ENCODE results near the gene F7.
"Not testable (repeated sequence)": the region's sequence is repeated elsewhere in the genome, so short reads cannot be mapped to it uniquely, and the experiment has no call there.

The F7 gene

GRCh38 chr13:113105032-113105920, at the start of gene F7:
Gene F7 (plus strand): TSS chr13:113105791. CDS start chr13:113105842, 51 bp downstream.
- DNase-seq (ENCODE audit: low read depth), result no peak

- DNase-seq (ENCODE audit: low read depth), result no peak
Measured at GRCh38 chr13:113057084-113057483, 48.5 kb upstream of the F7 start.

- DNase-seq (ENCODE audit: low read depth), result not testable (repeated sequence)
Measured at GRCh38 chr13:113057559-113057958, 48.0 kb upstream of the F7 start.

DNA sequence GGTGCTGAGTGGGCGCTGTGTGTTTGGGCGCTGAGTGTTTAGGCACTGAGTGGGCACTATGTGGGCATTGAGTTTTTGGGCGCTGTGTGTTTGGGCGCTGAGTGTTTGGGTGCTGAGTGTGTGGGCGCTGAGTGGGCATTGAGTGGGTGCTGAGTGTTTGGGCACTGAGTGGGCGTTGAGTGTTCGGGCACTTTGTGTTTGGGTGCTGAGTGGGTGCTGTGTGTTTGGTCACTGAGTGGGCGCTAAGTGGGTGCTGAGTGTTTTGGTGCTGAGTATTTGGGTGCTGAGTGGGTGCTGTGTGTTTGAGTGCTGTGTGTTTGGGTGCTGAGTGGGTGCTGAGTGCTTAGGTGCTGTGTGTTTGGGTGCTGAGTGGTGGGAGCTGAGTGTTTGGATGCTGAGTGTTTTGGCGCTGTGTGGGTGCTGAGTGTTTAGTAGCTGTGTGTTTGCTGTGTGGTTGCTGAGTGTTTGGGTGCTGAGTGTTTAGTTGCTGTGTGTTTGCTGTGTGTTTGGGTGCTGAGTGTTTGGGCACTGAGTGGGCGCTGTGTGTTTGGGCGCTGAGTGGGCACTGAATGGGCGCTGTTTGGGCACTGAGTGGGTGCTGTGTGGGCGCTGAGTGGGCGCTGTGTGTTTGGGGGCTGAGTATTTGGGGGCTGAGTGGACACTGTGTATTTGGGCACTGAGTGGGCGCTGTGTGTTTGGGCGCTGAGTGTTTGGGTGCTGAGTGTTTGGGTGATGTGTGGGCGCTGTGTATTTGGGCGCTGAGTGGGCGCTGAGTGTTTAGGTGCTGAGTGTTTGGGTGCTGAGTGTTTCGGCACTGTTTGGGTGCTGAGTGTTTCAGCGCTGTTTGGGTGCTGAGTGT, 47.2 kb upstream of the F7 start:
- no peak for DNase-seq (ENCODE audit: low read depth)

GRCh38 chr13:113058988-113059850, 46.4 kb upstream of the F7 start:
- DNase-seq (ENCODE audit: low read depth), result no peak

- DNase-seq (ENCODE audit: low read depth), result no peak
Measured at GRCh38 chr13:113059891-113060290, 45.7 kb upstream of the F7 start.

DNA sequence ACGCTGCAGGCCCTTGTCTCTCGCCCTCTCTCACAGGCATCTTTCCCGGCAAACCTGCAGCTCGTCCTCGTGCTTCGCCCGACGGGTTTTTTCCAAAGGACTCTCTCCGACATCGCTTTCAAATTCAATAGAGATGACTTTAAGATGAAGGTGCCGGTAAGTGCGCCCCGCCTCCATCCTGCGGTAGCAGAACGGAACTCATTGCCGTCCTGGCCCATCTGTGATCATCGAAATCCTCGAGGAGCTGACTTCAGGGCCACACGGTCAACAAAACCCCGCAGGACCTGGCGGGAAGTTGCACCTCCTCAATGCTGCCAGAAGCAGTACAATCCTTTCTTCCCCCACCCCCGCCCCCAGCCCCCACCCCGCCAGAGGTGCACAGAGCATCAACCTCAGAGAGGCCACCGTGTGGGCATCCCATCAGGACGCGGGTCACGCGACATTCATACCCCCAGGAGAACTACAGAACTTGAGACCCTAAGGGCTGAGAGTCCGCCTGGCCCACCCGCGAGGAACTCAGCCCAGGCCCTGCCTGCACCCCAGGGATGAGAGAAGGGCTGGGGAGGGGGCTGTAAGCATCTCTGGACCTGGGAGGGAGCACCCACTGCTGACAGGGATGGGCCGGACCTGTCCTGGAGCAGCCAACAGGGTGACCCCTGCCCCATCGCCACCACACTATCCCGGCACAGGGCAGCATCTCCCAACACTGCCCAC, 44.9 kb upstream of the F7 start:
- no peak for DNase-seq (ENCODE audit: low read depth)

DNA sequence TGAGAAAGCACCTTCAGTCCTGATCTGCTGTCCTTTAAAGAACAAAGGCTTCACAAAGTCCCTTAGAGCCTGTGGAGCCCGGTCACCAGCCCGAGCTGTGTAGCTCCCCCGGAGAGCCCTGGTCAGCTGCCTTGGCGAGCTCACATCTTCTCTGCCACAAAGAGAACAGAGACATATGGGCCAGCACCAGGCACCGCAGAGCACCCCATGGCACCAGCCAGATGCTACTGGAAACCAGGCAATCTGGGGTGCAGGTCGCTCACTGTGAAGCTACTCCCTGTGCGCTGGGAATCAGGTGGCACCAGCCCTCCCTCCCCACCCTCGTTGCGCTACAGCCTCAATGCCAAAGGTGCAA, 44.3 kb upstream of the F7 start:
- no peak for DNase-seq (ENCODE audit: low read depth)

GRCh38 chr13:113061796-113062425, 43.7 kb upstream of the F7 start:
- DNase-seq (ENCODE audit: low read depth), result no peak

DNA sequence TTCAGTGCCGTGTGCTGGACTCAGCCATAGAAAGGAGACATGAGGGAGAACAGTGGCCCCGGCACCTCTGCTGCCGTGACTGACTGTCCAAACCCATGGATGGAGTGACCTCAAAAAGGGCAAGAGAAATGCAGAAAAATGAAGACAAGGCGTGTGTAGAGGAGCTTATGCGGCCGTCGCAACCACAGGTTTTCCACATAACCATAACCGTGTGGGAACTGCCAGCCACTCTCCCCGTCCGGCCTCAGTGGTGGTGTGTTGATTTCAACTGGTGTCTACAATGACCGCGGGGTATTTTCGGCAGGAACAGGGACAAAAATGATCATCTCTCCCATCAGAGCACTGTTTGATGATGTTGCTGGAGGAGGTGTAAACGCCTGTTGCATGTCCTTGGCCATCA, 42.9 kb upstream of the F7 start:
- DNase-seq (ENCODE audit: low read depth), result no peak

GRCh38 chr13:113063091-113063491, 42.5 kb upstream of the F7 start:
- no peak for DNase-seq (ENCODE audit: low read depth)

DNA sequence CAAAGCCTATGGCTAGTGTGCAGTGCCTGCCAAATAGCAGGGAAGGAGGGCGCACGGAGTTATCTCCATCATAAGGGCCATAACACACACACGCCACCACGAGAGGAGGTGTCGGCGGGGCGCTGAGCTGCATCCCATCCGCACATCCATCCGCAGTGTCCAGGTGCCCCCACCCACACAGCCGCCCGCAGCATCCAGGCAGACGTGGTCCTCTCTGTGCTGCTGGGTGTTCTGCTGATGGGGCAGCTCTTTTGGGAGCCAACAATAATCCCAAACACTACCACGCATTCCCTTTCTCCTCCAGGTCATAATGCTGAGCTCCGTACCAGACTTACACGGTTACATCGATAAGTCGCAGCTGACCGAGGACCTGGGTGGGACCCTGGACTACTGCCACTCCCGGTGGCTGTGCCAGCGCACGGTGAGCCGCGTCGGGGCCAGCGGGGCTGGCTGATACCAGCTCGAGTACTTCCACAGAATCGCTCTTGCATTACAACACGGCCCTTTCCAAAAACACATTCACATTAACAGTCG, 41.5 kb upstream of the F7 start:
- DNase-seq (ENCODE audit: low read depth), result no peak

DNA sequence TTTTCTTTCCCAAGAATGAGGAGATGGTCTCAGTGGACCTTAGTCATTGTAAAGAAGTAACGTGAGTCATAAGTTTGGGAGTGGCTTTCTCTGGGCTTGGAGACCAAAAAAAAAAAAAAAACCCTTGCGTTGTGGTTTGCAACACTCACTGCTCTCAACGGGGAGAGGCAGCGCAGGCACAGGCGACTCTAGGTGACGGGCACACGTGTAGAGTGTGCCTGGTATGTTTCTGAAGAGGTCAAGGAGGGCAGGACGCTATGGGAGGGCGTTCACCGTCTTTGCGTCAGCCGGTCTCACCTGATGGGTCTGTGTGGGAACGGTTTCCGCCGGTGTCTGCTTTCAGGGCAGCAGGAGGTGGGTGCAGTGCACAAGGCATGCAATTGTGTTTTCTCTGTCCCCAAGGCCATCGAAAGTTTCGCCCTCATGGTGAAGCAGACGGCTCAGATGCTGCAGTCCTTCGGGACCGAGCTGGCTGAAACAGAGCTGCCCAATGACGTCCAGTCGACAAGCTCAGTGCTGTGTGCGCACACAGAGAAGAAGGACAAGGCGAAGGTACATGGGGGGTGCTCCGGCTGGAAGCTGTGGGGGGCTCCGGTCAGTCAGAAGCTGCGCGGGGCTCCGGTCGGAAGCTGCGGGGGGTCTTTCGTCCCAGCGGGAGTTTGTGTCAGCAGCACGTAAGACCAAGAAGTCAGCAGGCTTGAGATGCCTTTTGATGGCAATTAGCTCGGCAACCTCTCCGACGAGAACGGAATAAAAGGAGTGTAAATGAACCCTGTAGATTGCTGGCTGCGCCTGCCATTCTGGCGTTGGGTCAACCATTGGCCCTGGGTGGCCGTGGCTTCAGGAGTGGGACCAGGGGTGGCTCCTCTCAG, 40.8 kb upstream of the F7 start:
- DNase-seq (ENCODE audit: low read depth), result peak; percentile 4

DNA sequence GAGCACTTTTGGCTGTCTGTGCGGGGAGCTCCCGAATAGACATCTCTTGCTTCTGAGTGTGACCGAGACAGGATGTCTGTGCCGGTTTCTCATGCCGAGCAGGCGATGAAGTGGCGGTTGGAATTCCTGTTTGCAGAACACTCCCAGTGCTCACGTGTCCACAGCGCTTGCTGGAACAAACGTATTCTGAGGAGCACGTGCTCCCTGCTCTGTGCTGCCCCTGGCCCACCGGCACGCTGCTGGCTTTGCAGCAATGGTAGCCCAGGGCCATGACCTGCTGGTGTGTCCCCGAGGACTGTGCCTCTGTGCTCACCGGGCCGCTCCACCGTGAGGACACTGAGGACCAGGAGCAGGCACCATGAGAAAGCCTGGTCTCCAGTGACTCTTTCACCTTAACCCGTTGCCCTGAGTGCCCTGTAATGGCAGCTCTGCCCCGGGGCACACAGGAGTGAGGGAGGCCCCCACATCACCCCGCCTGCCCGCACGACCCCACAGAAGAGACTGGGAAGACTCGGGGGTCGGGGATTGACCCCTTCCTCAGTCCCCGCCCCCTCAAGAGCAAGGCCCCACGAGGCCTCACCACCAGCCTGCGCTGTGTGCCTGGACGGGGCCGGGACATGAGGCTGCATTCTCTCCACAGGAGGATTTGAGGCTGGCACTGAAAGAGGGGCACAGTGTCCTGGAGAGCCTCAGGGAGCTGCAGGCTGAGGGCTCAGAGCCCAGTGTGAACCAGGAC, 40.0 kb upstream of the F7 start:
- no peak for DNase-seq (ENCODE audit: low read depth)

DNA sequence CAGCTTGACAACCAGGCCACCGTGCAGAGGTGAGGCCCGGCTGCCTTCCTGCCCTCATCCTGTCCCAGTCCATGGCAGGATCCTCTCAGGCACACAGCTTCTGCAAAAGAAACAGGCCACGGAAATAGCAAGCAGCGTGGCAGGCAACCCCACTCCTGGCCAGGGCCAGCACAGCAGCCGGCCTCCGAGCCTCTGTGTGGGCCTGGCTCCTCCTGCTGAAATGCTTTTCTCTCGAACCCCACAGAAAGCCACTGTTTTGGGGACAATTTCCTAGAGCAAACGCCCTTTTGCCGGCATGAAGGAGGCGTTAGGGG, 39.5 kb upstream of the F7 start:
- DNase-seq (ENCODE audit: low read depth), result no peak

DNA sequence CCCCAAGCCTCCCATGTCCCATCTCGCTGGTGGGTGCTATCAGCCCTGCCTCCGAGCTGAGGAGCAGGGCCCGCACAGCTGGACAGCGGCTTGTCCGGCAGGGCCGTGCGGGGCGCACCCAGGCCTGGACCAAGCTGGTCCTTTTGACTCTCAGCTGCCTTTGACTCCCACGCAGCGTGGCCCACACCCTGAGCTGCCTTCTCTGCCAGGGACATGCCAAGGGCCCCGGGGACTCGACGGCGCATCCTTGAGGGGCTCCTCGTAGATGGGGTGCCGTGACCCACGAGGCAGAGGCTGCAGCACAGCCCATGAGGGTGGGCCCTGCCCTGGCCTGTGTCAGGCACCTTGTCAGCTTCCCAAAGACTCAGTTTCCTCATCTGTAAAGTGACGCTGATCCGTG, 38.8 kb upstream of the F7 start:
- DNase-seq (ENCODE audit: low read depth), result no peak

- DNase-seq (ENCODE audit: low read depth), result no peak
Measured at GRCh38 chr13:113069861-113070805, 35.5 kb upstream of the F7 start.

- no peak for DNase-seq (ENCODE audit: low read depth)
Measured at GRCh38 chr13:113070855-113071254, 34.7 kb upstream of the F7 start.

Data from non-pigmented ciliary epithelial cell (primary cell).